ENCODE measurements around the gene GRIK3.

The GRIK3 gene

GRCh38 chr1:37032660-37033354 is 1.5 kb downstream of the GRIK3 start:
- TF ChIP-seq POLR2AphosphoS5 (IDR thresholded peaks at IDR 0.05; ENCODE audit: low read depth, low read length) (no peak), TAF1 (IDR thresholded peaks at IDR 0.05; ENCODE audit: borderline replicate concordance, low read depth, low read length) (no peak)
- DNase-seq (ENCODE audit: insufficient read length) (no peak), FAIRE-seq (no peak)

GRCh38 chr1:37031871-37032270 is 2.4 kb downstream of the GRIK3 start:
- no peak for DNase-seq (ENCODE audit: insufficient read length)
- FAIRE-seq, result no peak
- TF ChIP-seq TAF1 (IDR thresholded peaks at IDR 0.05; ENCODE audit: borderline replicate concordance, low read depth, low read length), result no peak
- no peak for TF ChIP-seq POLR2AphosphoS5 (IDR thresholded peaks at IDR 0.05; ENCODE audit: low read depth, low read length)
- TF ChIP-seq POLR2A (IDR thresholded peaks at IDR 0.05; ENCODE audit: low read depth, low read length), result no peak

- no peak for TF ChIP-seq TAF1 (IDR thresholded peaks at IDR 0.05; ENCODE audit: borderline replicate concordance, low read depth, low read length)
- TF ChIP-seq POLR2A (IDR thresholded peaks at IDR 0.05; ENCODE audit: low read depth, low read length), result no peak
- no peak for TF ChIP-seq POLR2AphosphoS5 (IDR thresholded peaks at IDR 0.05; ENCODE audit: low read depth, low read length)
- FAIRE-seq, result no peak
- no peak for DNase-seq (ENCODE audit: insufficient read length)
These were observed 2.9 kb downstream of the GRIK3 start for GRCh38 chr1:37031429-37031828.

- FAIRE-seq (no peak), DNase-seq (ENCODE audit: insufficient read length) (no peak)
- TF ChIP-seq POLR2AphosphoS5 (IDR thresholded peaks at IDR 0.05; ENCODE audit: low read depth, low read length), result no peak
- TF ChIP-seq POLR2A (IDR thresholded peaks at IDR 0.05; ENCODE audit: low read depth, low read length), result no peak
- no peak for TF ChIP-seq TAF1 (IDR thresholded peaks at IDR 0.05; ENCODE audit: borderline replicate concordance, low read depth, low read length)
These were observed 5.2 kb downstream of the GRIK3 start for GRCh38 chr1:37028981-37029617.

GRCh38 chr1:37021502-37021901 is 12.8 kb downstream of the GRIK3 start:
- TF ChIP-seq POLR2AphosphoS5 (IDR thresholded peaks at IDR 0.05; ENCODE audit: low read depth, low read length) (no peak), TAF1 (IDR thresholded peaks at IDR 0.05; ENCODE audit: borderline replicate concordance, low read depth, low read length) (no peak), POLR2A (IDR thresholded peaks at IDR 0.05; ENCODE audit: low read depth, low read length) (no peak)
- DNase-seq (ENCODE audit: insufficient read length) (no peak), FAIRE-seq (no peak)

GRCh38 chr1:37020653-37021277 is 13.6 kb downstream of the GRIK3 start:
- DNase-seq (ENCODE audit: insufficient read length), result no peak
- FAIRE-seq, result no peak
- TF ChIP-seq POLR2AphosphoS5 (IDR thresholded peaks at IDR 0.05; ENCODE audit: low read depth, low read length) (no peak), POLR2A (IDR thresholded peaks at IDR 0.05; ENCODE audit: low read depth, low read length) (no peak), TAF1 (IDR thresholded peaks at IDR 0.05; ENCODE audit: borderline replicate concordance, low read depth, low read length) (no peak)

GRCh38 chr1:37018510-37018909 is 15.8 kb downstream of the GRIK3 start:
- FAIRE-seq (no peak), DNase-seq (ENCODE audit: insufficient read length) (no peak)
- TF ChIP-seq TAF1 (IDR thresholded peaks at IDR 0.05; ENCODE audit: borderline replicate concordance, low read depth, low read length), result no peak
- no peak for TF ChIP-seq POLR2AphosphoS5 (IDR thresholded peaks at IDR 0.05; ENCODE audit: low read depth, low read length)
- no peak for TF ChIP-seq POLR2A (IDR thresholded peaks at IDR 0.05; ENCODE audit: low read depth, low read length)

GRCh38 chr1:37017720-37018119 is 16.6 kb downstream of the GRIK3 start:
- no peak for TF ChIP-seq POLR2A (IDR thresholded peaks at IDR 0.05; ENCODE audit: low read depth, low read length)
- no peak for TF ChIP-seq POLR2AphosphoS5 (IDR thresholded peaks at IDR 0.05; ENCODE audit: low read depth, low read length)
- no peak for TF ChIP-seq TAF1 (IDR thresholded peaks at IDR 0.05; ENCODE audit: borderline replicate concordance, low read depth, low read length)
- DNase-seq (ENCODE audit: insufficient read length), result no peak
- FAIRE-seq, result no peak

- no peak for TF ChIP-seq POLR2A (IDR thresholded peaks at IDR 0.05; ENCODE audit: low read depth, low read length)
- no peak for TF ChIP-seq POLR2AphosphoS5 (IDR thresholded peaks at IDR 0.05; ENCODE audit: low read depth, low read length)
- no peak for TF ChIP-seq TAF1 (IDR thresholded peaks at IDR 0.05; ENCODE audit: borderline replicate concordance, low read depth, low read length)
- no peak for FAIRE-seq
These were observed 18.2 kb downstream of the GRIK3 start for GRCh38 chr1:37016121-37016520.

GRCh38 chr1:37015713-37016112 is 18.6 kb downstream of the GRIK3 start:
- DNase-seq (ENCODE audit: insufficient read length) (no peak), FAIRE-seq (no peak)
- TF ChIP-seq POLR2AphosphoS5 (IDR thresholded peaks at IDR 0.05; ENCODE audit: low read depth, low read length) (no peak), TAF1 (IDR thresholded peaks at IDR 0.05; ENCODE audit: borderline replicate concordance, low read depth, low read length) (no peak), POLR2A (IDR thresholded peaks at IDR 0.05; ENCODE audit: low read depth, low read length) (no peak)

More at GRCh38 chr1:37016121-37016520, 18.2 kb downstream of the GRIK3 start:
- no peak for DNase-seq (ENCODE audit: insufficient read length)

- FAIRE-seq, result no peak
- TF ChIP-seq TAF1 (IDR thresholded peaks at IDR 0.05; ENCODE audit: borderline replicate concordance, low read depth, low read length), result no peak
- TF ChIP-seq POLR2AphosphoS5 (IDR thresholded peaks at IDR 0.05; ENCODE audit: low read depth, low read length), result no peak
- TF ChIP-seq POLR2A (IDR thresholded peaks at IDR 0.05; ENCODE audit: low read depth, low read length), result no peak
- DNase-seq (ENCODE audit: insufficient read length), result no peak
These were observed 22.1 kb downstream of the GRIK3 start for GRCh38 chr1:37012226-37012625.

- TF ChIP-seq POLR2A (IDR thresholded peaks at IDR 0.05; ENCODE audit: low read depth, low read length) (no peak), TAF1 (IDR thresholded peaks at IDR 0.05; ENCODE audit: borderline replicate concordance, low read depth, low read length) (no peak), POLR2AphosphoS5 (IDR thresholded peaks at IDR 0.05; ENCODE audit: low read depth, low read length) (no peak)
- FAIRE-seq (no peak), DNase-seq (ENCODE audit: insufficient read length) (no peak)
These were observed 24.3 kb downstream of the GRIK3 start for GRCh38 chr1:37010011-37010410.

Measured in GM12892 (cell line).